ENCODE results near the gene RBM47. TPM values are rescaled to one million over a fixed set of nuclear protein-coding genes. Genes with fewer than 3 reads are reported as not detected.

RBM47 gene
- total RNA-seq, 1 donor from 2014 or later = 0.98 TPM

DNA sequence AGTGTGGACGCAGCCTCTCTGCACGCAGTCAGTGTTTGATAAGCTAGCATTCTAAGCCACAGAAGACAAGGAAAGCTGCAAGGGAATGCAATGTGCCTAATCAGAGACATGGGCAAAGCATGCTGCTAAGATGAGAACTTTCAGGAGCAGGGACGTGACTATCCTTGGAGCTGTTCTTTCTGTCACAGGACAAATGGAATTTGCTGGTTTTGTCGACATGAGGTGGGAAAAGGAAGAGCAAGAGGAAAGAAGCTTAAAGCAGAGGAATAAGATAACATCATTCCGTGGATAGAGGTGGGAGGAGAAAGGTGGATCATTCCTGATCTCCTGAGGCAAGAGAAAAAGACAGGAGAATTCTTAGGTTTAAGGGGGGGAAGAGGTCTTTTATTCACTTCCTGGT lies 33.7 kb downstream of the RBM47 start:
- H3K27ac Mint-ChIP-seq (ENCODE audit: unreplicated experiment) = no peak overlapping the region
- no peaks in the 10 kb centered on the region for H3K27me3 Mint-ChIP-seq (ENCODE audit: unreplicated experiment)
- no peak overlapping the region for H3K4me3 Mint-ChIP-seq (ENCODE audit: unreplicated experiment)
- H3K36me3 Mint-ChIP-seq (ENCODE audit: unreplicated experiment) = no peaks in the 10 kb centered on the region
- no peak for DNase-seq
- H3K9me3 Mint-ChIP-seq (ENCODE audit: unreplicated experiment) = no peaks in the 10 kb centered on the region
- TF ChIP-seq, protein P1, sequence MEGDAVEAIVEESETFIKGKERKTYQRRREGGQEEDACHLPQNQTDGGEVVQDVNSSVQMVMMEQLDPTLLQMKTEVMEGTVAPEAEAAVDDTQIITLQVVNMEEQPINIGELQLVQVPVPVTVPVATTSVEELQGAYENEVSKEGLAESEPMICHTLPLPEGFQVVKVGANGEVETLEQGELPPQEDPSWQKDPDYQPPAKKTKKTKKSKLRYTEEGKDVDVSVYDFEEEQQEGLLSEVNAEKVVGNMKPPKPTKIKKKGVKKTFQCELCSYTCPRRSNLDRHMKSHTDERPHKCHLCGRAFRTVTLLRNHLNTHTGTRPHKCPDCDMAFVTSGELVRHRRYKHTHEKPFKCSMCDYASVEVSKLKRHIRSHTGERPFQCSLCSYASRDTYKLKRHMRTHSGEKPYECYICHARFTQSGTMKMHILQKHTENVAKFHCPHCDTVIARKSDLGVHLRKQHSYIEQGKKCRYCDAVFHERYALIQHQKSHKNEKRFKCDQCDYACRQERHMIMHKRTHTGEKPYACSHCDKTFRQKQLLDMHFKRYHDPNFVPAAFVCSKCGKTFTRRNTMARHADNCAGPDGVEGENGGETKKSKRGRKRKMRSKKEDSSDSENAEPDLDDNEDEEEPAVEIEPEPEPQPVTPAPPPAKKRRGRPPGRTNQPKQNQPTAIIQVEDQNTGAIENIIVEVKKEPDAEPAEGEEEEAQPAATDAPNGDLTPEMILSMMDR (IDR thresholded peaks at IDR 0.05; ENCODE audit: partially characterized antibody, unreplicated experiment) = no peak
- H3K4me1 Mint-ChIP-seq (ENCODE audit: low read depth, unreplicated experiment) = no peaks in the 10 kb centered on the region

DNA sequence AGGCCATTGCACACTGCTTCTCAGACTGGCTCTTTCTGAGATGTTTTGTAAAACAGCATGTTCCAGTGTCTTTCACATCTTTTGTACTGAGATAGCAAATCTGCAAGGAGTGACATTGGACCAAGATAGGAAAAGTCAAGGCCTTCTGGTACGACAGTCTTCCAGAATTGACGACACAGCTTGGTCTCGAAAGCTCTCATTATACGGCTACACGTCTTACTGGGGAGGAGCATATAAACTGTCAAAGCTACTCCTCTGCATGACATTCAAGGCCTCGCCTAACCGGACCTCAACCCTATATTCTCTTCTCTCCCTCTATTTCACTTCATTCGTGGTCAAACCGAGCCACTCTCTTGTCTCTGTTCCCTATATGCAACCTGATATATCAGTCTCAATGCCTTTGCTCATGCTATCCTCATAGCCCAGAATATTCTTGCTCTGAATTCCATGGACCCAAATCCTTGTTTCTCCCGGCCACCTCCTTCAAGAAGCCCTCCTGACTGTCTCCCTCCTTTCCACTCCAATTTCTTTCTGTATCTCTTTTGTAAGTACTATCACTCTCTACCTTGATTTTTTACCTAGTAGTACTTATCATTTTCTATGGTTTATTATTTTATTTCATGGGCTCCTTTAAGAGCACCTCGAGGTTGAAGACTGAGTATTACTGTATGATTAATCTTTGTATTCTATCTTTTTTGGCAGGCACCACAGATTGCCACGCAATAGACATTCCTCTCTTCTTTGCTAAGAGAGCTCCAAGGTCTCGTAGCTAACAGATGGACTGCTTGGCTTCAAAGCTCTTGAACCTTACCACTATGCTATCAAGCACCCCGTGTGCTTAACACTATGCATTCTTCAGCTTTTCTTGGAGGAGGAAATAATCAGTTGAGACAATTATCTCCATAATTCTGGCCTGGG lies 35.1 kb downstream of the RBM47 start:
- Mint-ChIP-seq H3K27ac (ENCODE audit: unreplicated experiment) (no peak overlapping the region), H3K36me3 (ENCODE audit: unreplicated experiment) (no peaks in the 10 kb centered on the region), H3K27me3 (ENCODE audit: unreplicated experiment) (no peaks in the 10 kb centered on the region), H3K4me3 (ENCODE audit: unreplicated experiment) (no peak overlapping the region), H3K4me1 (ENCODE audit: low read depth, unreplicated experiment) (no peaks in the 10 kb centered on the region), H3K9me3 (ENCODE audit: unreplicated experiment) (no peaks in the 10 kb centered on the region)
- TF ChIP-seq, protein P1 (IDR thresholded peaks at IDR 0.05; ENCODE audit: partially characterized antibody, unreplicated experiment) = no peak
- no peak for DNase-seq

DNA sequence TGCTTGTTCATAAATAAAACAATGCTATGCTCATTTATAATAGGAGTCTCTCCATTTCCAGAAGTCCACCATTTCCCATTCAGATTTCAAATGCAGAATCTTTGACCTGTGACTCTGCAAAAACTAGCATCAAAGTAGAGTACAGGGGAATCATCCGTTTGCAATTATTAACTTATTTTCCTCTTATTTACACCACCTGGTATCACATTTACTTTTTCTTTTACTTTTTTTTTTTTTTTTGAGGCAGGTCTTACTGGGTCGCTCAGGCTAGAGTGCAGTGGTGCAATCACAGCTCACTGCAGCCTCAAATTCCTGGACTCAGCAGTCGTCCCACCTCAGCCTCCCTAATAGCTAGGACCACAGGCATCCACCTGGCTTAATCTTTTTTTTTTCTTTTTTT lies 37.6 kb downstream of the RBM47 start:
- TF ChIP-seq, protein P1 (IDR thresholded peaks at IDR 0.05; ENCODE audit: partially characterized antibody, unreplicated experiment) = no peak
- DNase-seq = no peak
- Mint-ChIP-seq H3K4me1 (ENCODE audit: low read depth, unreplicated experiment) (no peaks in the 10 kb centered on the region), H3K4me3 (ENCODE audit: unreplicated experiment) (no peak overlapping the region), H3K36me3 (ENCODE audit: unreplicated experiment) (no peaks in the 10 kb centered on the region), H3K27ac (ENCODE audit: unreplicated experiment) (no peak overlapping the region), H3K27me3 (ENCODE audit: unreplicated experiment) (no peaks in the 10 kb centered on the region), H3K9me3 (ENCODE audit: unreplicated experiment) (no peaks in the 10 kb centered on the region)

DNA sequence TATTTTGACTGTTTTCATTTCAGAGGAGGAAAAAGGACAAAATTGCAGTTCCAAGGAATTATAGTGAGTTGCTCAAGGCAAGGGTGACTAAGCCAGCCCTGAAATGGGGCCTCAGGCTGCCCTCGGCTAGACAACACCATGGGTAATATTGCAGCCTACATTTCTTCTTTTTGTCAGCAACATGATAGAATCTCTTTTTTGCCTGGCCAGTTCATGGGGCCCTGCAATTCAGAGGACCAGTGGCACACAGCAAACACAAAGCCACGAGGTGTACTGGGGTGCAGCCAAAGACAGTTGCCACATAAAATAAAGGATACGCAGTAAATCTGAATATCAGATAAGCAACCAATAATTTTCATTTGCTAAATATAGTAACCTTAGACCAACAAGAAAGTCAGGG lies 41.8 kb downstream of the RBM47 start:
- H3K36me3 Mint-ChIP-seq (ENCODE audit: unreplicated experiment) = no peaks in the 10 kb centered on the region
- H3K27me3 Mint-ChIP-seq (ENCODE audit: unreplicated experiment) = no peaks in the 10 kb centered on the region
- no peaks in the 10 kb centered on the region for H3K4me1 Mint-ChIP-seq (ENCODE audit: low read depth, unreplicated experiment)
- TF ChIP-seq, protein P1 (IDR thresholded peaks at IDR 0.05; ENCODE audit: partially characterized antibody, unreplicated experiment) = no peak
- DNase-seq = no peak
- H3K9me3 Mint-ChIP-seq (ENCODE audit: unreplicated experiment) = peaks cover 2% of the 10 kb centered on the region
- no peak overlapping the region for H3K27ac Mint-ChIP-seq (ENCODE audit: unreplicated experiment)
- H3K4me3 Mint-ChIP-seq (ENCODE audit: unreplicated experiment) = no peak overlapping the region

DNA sequence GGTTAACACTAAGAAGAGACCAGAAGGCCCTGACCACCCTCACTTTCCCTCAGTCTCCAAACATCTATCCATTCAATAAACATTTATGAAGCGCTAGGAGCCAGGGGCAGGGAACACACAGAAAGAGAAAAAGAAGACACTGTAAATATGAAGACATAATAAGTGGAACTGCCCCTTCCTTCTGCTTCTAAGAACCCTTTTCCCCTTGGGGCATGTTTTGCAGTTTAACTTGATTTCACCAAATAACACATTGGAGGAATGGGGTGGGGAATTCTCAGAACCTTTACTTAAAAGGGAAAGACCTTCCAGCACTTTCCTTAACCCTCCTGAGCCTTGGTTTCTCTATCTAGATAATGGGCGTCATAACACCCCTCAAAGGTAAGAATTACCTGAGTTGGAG lies 42.3 kb downstream of the RBM47 start:
- H3K27ac Mint-ChIP-seq (ENCODE audit: unreplicated experiment) = no peak overlapping the region
- no peaks in the 10 kb centered on the region for H3K36me3 Mint-ChIP-seq (ENCODE audit: unreplicated experiment)
- H3K27me3 Mint-ChIP-seq (ENCODE audit: unreplicated experiment) = no peaks in the 10 kb centered on the region
- H3K9me3 Mint-ChIP-seq (ENCODE audit: unreplicated experiment) = peaks cover 4% of the 10 kb centered on the region
- TF ChIP-seq, protein P1 (IDR thresholded peaks at IDR 0.05; ENCODE audit: partially characterized antibody, unreplicated experiment) = no peak
- no peak for DNase-seq
- H3K4me3 Mint-ChIP-seq (ENCODE audit: unreplicated experiment) = no peak overlapping the region
- H3K4me1 Mint-ChIP-seq (ENCODE audit: low read depth, unreplicated experiment) = no peaks in the 10 kb centered on the region

All from glutamatergic neuron (in vitro differentiated cells).